Stimulated activated CD4-positive, alpha-beta T cell treated with anti-CD3 and anti-CD28 coated beads, Interleukin-4, amount 100 ng/mL, for 1 hour (primary cell): ENCODE data around the gene SLC1A3.

Source experiments
- DNase-seq: peaks from one replicate; pipeline ENCODE4 v3.0.0-alpha.2; 2020

The SLC1A3 gene

GRCh38 chr5:36600917-36601527 lies 5.4 kb upstream of the SLC1A3 start:
- no peak for DNase-seq

- no peak for DNase-seq
Observed at GRCh38 chr5:36602704-36603321, 3.6 kb upstream of the SLC1A3 start.

- no peak for DNase-seq
Observed at GRCh38 chr5:36605241-36605640, 1.2 kb upstream of the SLC1A3 start.

- DNase-seq, result no peak
Observed at GRCh38 chr5:36606036-36606427, 374 bp upstream of the SLC1A3 start.

GRCh38 chr5:36607114-36607571 lies 737 bp downstream of the SLC1A3 start:
- no peak for DNase-seq

GRCh38 chr5:36607838-36608783 lies 1.7 kb downstream of the SLC1A3 start:
- DNase-seq, result no peak

GRCh38 chr5:36610621-36611020 lies 4.2 kb downstream of the SLC1A3 start:
- DNase-seq, result no peak

GRCh38 chr5:36611520-36612274 lies 5.3 kb downstream of the SLC1A3 start:
- DNase-seq, result no peak

- no peak for DNase-seq
Observed at GRCh38 chr5:36613241-36613640, 6.8 kb downstream of the SLC1A3 start.

- no peak for DNase-seq
Observed at GRCh38 chr5:36613771-36614656, 7.6 kb downstream of the SLC1A3 start.

- DNase-seq, result no peak
Observed at GRCh38 chr5:36614657-36615308, 8.4 kb downstream of the SLC1A3 start.

- no peak for DNase-seq
Observed at GRCh38 chr5:36619012-36619635, 12.7 kb downstream of the SLC1A3 start.

GRCh38 chr5:36621985-36622384 lies 15.6 kb downstream of the SLC1A3 start:
- no peak for DNase-seq

GRCh38 chr5:36623832-36624231 lies 17.4 kb downstream of the SLC1A3 start:
- DNase-seq, result no peak

- DNase-seq, result no peak
Observed at GRCh38 chr5:36624277-36624676, 17.9 kb downstream of the SLC1A3 start.

GRCh38 chr5:36628695-36629094 lies 22.3 kb downstream of the SLC1A3 start:
- no peak for DNase-seq

- no peak for DNase-seq
Observed at GRCh38 chr5:36629729-36630128, 23.3 kb downstream of the SLC1A3 start.

- DNase-seq, result no peak
Observed at GRCh38 chr5:36630201-36631145, 24.1 kb downstream of the SLC1A3 start.

- DNase-seq, result no peak
Observed at GRCh38 chr5:36631154-36631553, 24.7 kb downstream of the SLC1A3 start.
